ENCODE results near the gene EPB41L4A.

GRCh38 chr5:112254303-112254702, 164.8 kb downstream of the EPB41L4A start:
- TF ChIP-seq EZH2phosphoT487 (IDR thresholded peaks at IDR 0.05; ENCODE audit: low read length) (no peak), CTCF (IDR thresholded peaks at IDR 0.05; ENCODE audit: low read length) (no peak)
